Suprapubic skin (tissue), 4 donors: ENCODE data around the gene PRKCG. TPM values are rescaled to one million over a fixed set of nuclear protein-coding genes. Genes with fewer than 3 reads are reported as not detected.
A peak's percentile ranks its signal among the peaks of the same experiment; 100 is the strongest.

Experiments used
- DNase-seq, 2 donors: peaks; one replicate each; pipeline ENCODE4 v3.0.0-alpha.2; 2019; ENCODE audit warnings: low spot score in 2 of 2
- H3K27ac ChIP-seq: fragments of 200-600 bp; sonication (generic); one replicate; pipeline ENCODE4 v1.5.1; 2019
- H3K27me3 ChIP-seq: fragments of 200-600 bp; sonication (generic); one replicate; pipeline ENCODE4 v1.5.1; 2019
- H3K36me3 ChIP-seq: fragments of 200-600 bp; sonication (generic); one replicate; pipeline ENCODE4 v1.5.1; 2019
- H3K4me1 ChIP-seq: fragments of 200-600 bp; sonication (generic); one replicate; pipeline ENCODE4 v1.5.1; 2019
- H3K4me3 ChIP-seq: fragments of 200-600 bp; sonication (generic); one replicate; pipeline ENCODE4 v1.5.1; 2019; ENCODE audit warnings: mild to moderate bottlenecking
- H3K9me3 ChIP-seq: fragments of 200-600 bp; sonication (generic); one replicate; pipeline ENCODE4 v1.5.1; 2019
- CTCF ChIP-seq, 2 donors: fragments of 200-600 bp in 1 of 2; fragments of 450-650 bp in 1 of 2; sonication (generic) in 1 of 2; IDR thresholded peaks; one replicate each; pipeline ENCODE4 v1.5.1; 2016 to 2019; ENCODE audit warnings: antibody characterized with exemption in 2 of 2, mild to moderate bottlenecking in 1 of 2, moderate library complexity in 1 of 2
- EP300 ChIP-seq: sonication (generic); formaldehyde crosslinking; IDR thresholded peaks from one replicate; pipeline ENCODE4 v1.6.1; 2017; ENCODE audit warnings: antibody characterized with exemption
- POLR2A ChIP-seq, 2 donors: fragments of 450-650 bp; IDR thresholded peaks; one replicate each; pipeline ENCODE4 v1.6.1; 2017; ENCODE audit warnings: antibody characterized with exemption in 2 of 2, mild to moderate bottlenecking in 2 of 2, moderate library complexity in 2 of 2
- POLR2AphosphoS5 ChIP-seq, 3 donors: sonication (generic); formaldehyde crosslinking; IDR thresholded peaks; one replicate each; pipeline ENCODE4 v1.6.1; 2017; ENCODE audit warnings: antibody characterized with exemption in 3 of 3
- WGBS: methylation state at CpG from one replicate; pipeline ENCODE4 v1.1.5; 2018; 5-methylcytosine and 5-hydroxymethylcytosine counted together
- total RNA-seq, 4 donors: library from RNA; depleted of rRNA; stranded (reverse); fragments of >200 nt; gene quantifications; one replicate each; pipeline ENCODE4 v1.1.0, GENCODE V29; 2016

PRKCG gene
- total RNA-seq, 4 donors from 2014 or later: not detected

GRCh38 chr19:53875602-53876325, 6.2 kb upstream of the PRKCG start:
- no peak for DNase-seq
- Histone ChIP-seq H3K4me1 (peaks cover 45% of the 10 kb centered on the region), H3K36me3 (peaks cover 30% of the 10 kb centered on the region), H3K27me3 (peaks cover 11% of the 10 kb centered on the region), H3K4me3 (no peak overlapping the region), H3K27ac (no peak overlapping the region), H3K9me3 (no peaks in the 10 kb centered on the region)
- TF ChIP-seq CTCF (IDR thresholded peaks at IDR 0.05) (no peak), POLR2A (IDR thresholded peaks at IDR 0.05) (no peak), EP300 (no peak), POLR2AphosphoS5 (IDR thresholded peaks at IDR 0.05) (no peak)
- WGBS: 89% methylated on average over 17 of the region's 17 CpGs

GRCh38 chr19:53876651-53877224, 5.3 kb upstream of the PRKCG start:
- Histone ChIP-seq H3K36me3 (peaks cover 30% of the 10 kb centered on the region), H3K9me3 (no peaks in the 10 kb centered on the region), H3K4me3 (no peak overlapping the region), H3K4me1 (peaks cover 44% of the 10 kb centered on the region), H3K27me3 (peaks cover 19% of the 10 kb centered on the region), H3K27ac (no peak overlapping the region)
- TF ChIP-seq EP300 (no peak), POLR2A (IDR thresholded peaks at IDR 0.05) (peak in 1 of 2 donors; percentile 13)
- WGBS: 84% methylated on average over 5 of the region's 6 CpGs
- DNase-seq: no peak

- no peak overlapping the region for H3K4me3 ChIP-seq
- peaks cover 44% of the 10 kb centered on the region for H3K4me1 ChIP-seq
- peaks cover 30% of the 10 kb centered on the region for H3K36me3 ChIP-seq
- WGBS: 63% methylated on average over 10 of the region's 10 CpGs
- H3K9me3 ChIP-seq: no peaks in the 10 kb centered on the region
- no peak overlapping the region for H3K27ac ChIP-seq
- DNase-seq: no peak
- H3K27me3 ChIP-seq: peaks cover 25% of the 10 kb centered on the region
- TF ChIP-seq POLR2AphosphoS5 (IDR thresholded peaks at IDR 0.05) (no peak), CTCF (IDR thresholded peaks at IDR 0.05) (no peak), POLR2A (IDR thresholded peaks at IDR 0.05) (no peak), EP300 (no peak)
These were observed 4.6 kb upstream of the PRKCG start for GRCh38 chr19:53877361-53877766.

GRCh38 chr19:53878776-53879139, 3.2 kb upstream of the PRKCG start:
- peaks cover 39% of the 10 kb centered on the region for H3K27me3 ChIP-seq
- 52% methylated on average over 12 of the region's 12 CpGs for WGBS
- H3K4me3 ChIP-seq: peak overlapping the region; percentile 53
- DNase-seq: no peak
- peaks cover 40% of the 10 kb centered on the region for H3K4me1 ChIP-seq
- H3K36me3 ChIP-seq: peaks cover 18% of the 10 kb centered on the region
- H3K9me3 ChIP-seq: no peaks in the 10 kb centered on the region
- no peak for TF ChIP-seq POLR2A (IDR thresholded peaks at IDR 0.05)
- TF ChIP-seq POLR2AphosphoS5 (IDR thresholded peaks at IDR 0.05): no peak
- TF ChIP-seq CTCF (IDR thresholded peaks at IDR 0.05): no peak
- no peak for TF ChIP-seq EP300
- H3K27ac ChIP-seq: no peak overlapping the region

GRCh38 chr19:53879140-53880081, 2.6 kb upstream of the PRKCG start:
- WGBS: 2% methylated on average over 27 of the region's 51 CpGs
- H3K27me3 ChIP-seq: peaks cover 45% of the 10 kb centered on the region
- peak; percentile 94 to 95 for DNase-seq
- peaks cover 12% of the 10 kb centered on the region for H3K36me3 ChIP-seq
- peaks cover 40% of the 10 kb centered on the region for H3K4me1 ChIP-seq
- peak overlapping the region; percentile 53 for H3K4me3 ChIP-seq
- peak in 1 of 3 donors; percentile 18 for TF ChIP-seq POLR2AphosphoS5 (IDR thresholded peaks at IDR 0.05)
- no peak for TF ChIP-seq EP300
- no peaks in the 10 kb centered on the region for H3K9me3 ChIP-seq
- no peak overlapping the region for H3K27ac ChIP-seq
